GM12878 (cell line): Measurements from ENCODE around the gene DGKB. TPM values are rescaled to one million over a fixed set of nuclear protein-coding genes. Genes with fewer than 3 reads are reported as not detected.

Experiments used
- ATAC-seq: fragments of 200-7000 bp; cut with Tn5 transposase; 3 replicates; pipeline ENCODE4 v1.9.1; 2020; ENCODE audit warnings: mild to moderate bottlenecking, moderate library complexity
- BruUV-seq: library from RNA; stranded (reverse); fragments of 400-500 nt; replicated peaks from 2 replicates; lab custom pipeline; 2021; lab: Mats Ljungman, UMichigan
- CTCF ChIA-PET: fragments of 300-600 bp; sonication (Branson Sonifier 250); formaldehyde crosslinking; extraction: SDS; loops from one replicate; lab custom pipeline; 2021; ENCODE audit warnings: inconsistent platforms; lab: Yijun Ruan, JAX
- POLR2A ChIA-PET: fragments of 350-600 bp; formaldehyde crosslinking; extraction: SDS; loops from one replicate; lab custom pipeline; 2021; ENCODE audit warnings: inconsistent platforms; lab: Charles Lee
- RAD21 ChIA-PET: fragments of 300-600 bp; sonication (Branson Sonifier 250); formaldehyde crosslinking; loops from one replicate; lab custom pipeline; 2023; ENCODE audit warnings: antibody characterized with exemption; ENCODE audit not compliant: unreplicated experiment; lab: Charles Lee
- SMC1A ChIA-PET: fragments of 300-600 bp; sonication (Branson Sonifier 250); formaldehyde crosslinking; loops from one replicate; lab custom pipeline; 2023; ENCODE audit not compliant: unreplicated experiment, uncharacterized antibody; lab: Charles Lee
- DNase-seq: peaks from one replicate; pipeline ENCODE4 v3.0.0-alpha.2; 2011; ENCODE audit warnings: low read depth, low spot score
- FAIRE-seq: peaks from 3 replicates; lab custom pipeline; 2011; peaks lifted over from hg19 to GRCh38; lab: Jason Lieb, UNC
- H2AFZ ChIP-seq: 2 replicates; pipeline ENCODE4 v1.6.0; 2011; ENCODE audit warnings: low read depth, low read length, control low read depth; ENCODE audit not compliant: control insufficient read depth
- H3K27ac ChIP-seq: 2 replicates; pipeline ENCODE4 v1.5.1; 2011; ENCODE audit warnings: control low read depth; ENCODE audit not compliant: control insufficient read depth, insufficient read depth
- H3K27me3 ChIP-seq, 2 experiments: replicated peaks in 1 of 2; 2 replicates each; pipeline versions ENCODE4 v1.6.0 to v1.6.1; 2011; ENCODE audit warnings: low read length in 1 of 2; ENCODE audit not compliant: control insufficient read depth in 2 of 2, insufficient read depth in 2 of 2
- H3K36me3 ChIP-seq, 2 experiments: 2 replicates each; pipeline ENCODE4 v1.5.1; 2011; ENCODE audit warnings: low read length in 1 of 2; ENCODE audit not compliant: control insufficient read depth in 2 of 2, insufficient read depth in 2 of 2
- H3K4me1 ChIP-seq: 2 replicates; pipeline ENCODE4 v1.6.1; 2011; ENCODE audit warnings: mild to moderate bottlenecking, low read length, moderate library complexity, mixed read lengths; ENCODE audit not compliant: control insufficient read depth, insufficient read depth
- H3K4me2 ChIP-seq: 2 replicates; pipeline ENCODE4 v1.6.0; 2011; ENCODE audit warnings: control low read depth; ENCODE audit not compliant: control insufficient read depth, insufficient read depth
- H3K4me3 ChIP-seq: fragments of 200-600 bp; sonication (generic); 2 replicates; pipeline ENCODE4 v1.5.1; 2016
- H3K79me2 ChIP-seq: 2 replicates; pipeline ENCODE4 v1.6.0; 2011; ENCODE audit warnings: low read length; ENCODE audit not compliant: control insufficient read depth, insufficient read depth
- H3K9ac ChIP-seq: 2 replicates; pipeline ENCODE4 v1.8.0; 2011; ENCODE audit warnings: low read length, control low read depth, mixed read lengths; ENCODE audit not compliant: control insufficient read depth, insufficient read depth
- H3K9me3 ChIP-seq: replicated peaks from 3 replicates; pipeline ENCODE4 v1.5.1; 2011; ENCODE audit warnings: mild to moderate bottlenecking, low read length; ENCODE audit not compliant: control insufficient read depth, insufficient read depth
- H4K20me1 ChIP-seq: 2 replicates; pipeline ENCODE4 v1.6.0; 2011; ENCODE audit not compliant: control insufficient read depth, insufficient read depth
- BCL11A ChIP-seq: IDR thresholded peaks from 2 replicates; pipeline ENCODE4 v1.6.1; 2011; ENCODE audit warnings: low read depth, low read length
- BCL3 ChIP-seq: IDR thresholded peaks from 2 replicates; pipeline ENCODE4 v1.6.1; 2011; ENCODE audit warnings: borderline replicate concordance, low read depth, mild to moderate bottlenecking, moderate library complexity, low read length; ENCODE audit not compliant: insufficient read depth, poor library complexity, severe bottlenecking
- E4F1 ChIP-seq: fragments of 450-650 bp; IDR thresholded peaks from 2 replicates; pipeline ENCODE4 v1.6.1; 2018; ENCODE audit warnings: borderline replicate concordance, mild to moderate bottlenecking; ENCODE audit not compliant: partially characterized antibody
- SIX5 ChIP-seq: IDR thresholded peaks from 2 replicates; pipeline ENCODE4 v1.6.1; 2011; ENCODE audit warnings: mild to moderate bottlenecking, low read depth, low read length, moderate library complexity; ENCODE audit not compliant: severe bottlenecking
- WGBS: methylation state at CpG from one replicate; pipeline ENCODE4 v1.1.6; 2016; ENCODE audit warnings: low lambda C conversion rate; ENCODE audit not compliant: insufficient replicate concordance, insufficient coverage; ENCODE audit errors: missing lambda C conversion rate; 5-methylcytosine and 5-hydroxymethylcytosine counted together
- in situ Hi-C: fragments of 300-500 bp; cut with MboI; formaldehyde crosslinking; loops from 9 replicates; pipeline ENCODE4 v1.14.3; 2018; ENCODE audit warnings: mixed read lengths
- intact Hi-C: fragments of 100-400 bp; cut with micrococcal nuclease; formaldehyde crosslinking; loops from one replicate; pipeline ENCODE4 v1.14.2; 2022; ENCODE audit not compliant: unreplicated experiment
- polyA plus RNA-seq, 11 experiments: library from polyadenylated mRNA; depleted of rRNA in 4 of 11; unstranded in 6 of 11; stranded (reverse) in 5 of 11; fragments of >200 nt; fragmentation: Nextera tagmentation in 4 of 11; fragmentation: Illumina TruSeq in 1 of 11; extraction: Ambion mirVana in 4 of 11; extraction: Trizol in 1 of 11; gene quantifications; 1 replicate in 1 of 11; 2 replicates in 10 of 11; pipeline versions ENCODE4 v1.2.1 to v1.2.3, GENCODE V29; 2011 to 2016; ENCODE audit warnings: inconsistent platforms in 2 of 11, missing spikeins in 2 of 11, low read depth in 1 of 11
- total RNA-seq, 4 experiments: library from RNA; depleted of rRNA in 3 of 4; stranded (reverse); fragments of >200 nt in 3 of 4; fragmentation: Illumina TruSeq in 1 of 4; extraction: Trizol in 1 of 4; gene quantifications; 2 replicates each; pipeline versions ENCODE4 v1.2.1 to v1.2.3, GENCODE V29; 2013 to 2021

DGKB gene
- total and polyA plus RNA-seq, 10 of the 15 experiments (the other 5 are each of a cell fraction or from before 2014, with no cell fraction given), result 0.02 to 0.10 (median 0.04) TPM; not detected in 6

GRCh38 chr7:14258441-14258840, 644.1 kb downstream of the DGKB start:
- no TSS peak for BruUV-seq
- in situ Hi-C loops, result no loop called here

More at GRCh38 chr7:14258441-14258840, 644.1 kb downstream of the DGKB start:
- DNase-seq (no peak), ATAC-seq (no peak), FAIRE-seq (no peak)
- SMC1A ChIA-PET, result no interaction called here
- Histone ChIP-seq H3K27ac (no peak overlapping the region), H2AFZ (no peak overlapping the region), H4K20me1 (no peaks in the 10 kb centered on the region), H3K36me3 (no peaks in the 10 kb centered on the region), H3K4me3 (no peak overlapping the region), H3K79me2 (no peaks in the 10 kb centered on the region), H3K4me1 (no peaks in the 10 kb centered on the region), H3K27me3 (no peaks in the 10 kb centered on the region), H3K9me3 (no peaks in the 10 kb centered on the region), H3K4me2 (no peak overlapping the region), H3K9ac (no peak overlapping the region)
- RAD21 ChIA-PET, result no interaction called here
- intact Hi-C loops, result no loop called here
- CTCF ChIA-PET, result no interaction called here
- POLR2A ChIA-PET, result no interaction called here
- 66% methylated on average over 2 of the region's 2 CpGs for WGBS
- TF ChIP-seq E4F1, result no peak
- TF ChIP-seq BCL11A, result no peak
- TF ChIP-seq SIX5, result no peak
- no peak for TF ChIP-seq BCL3
